Breast epithelium (tissue), 4 donors: ENCODE measurements around the gene RGPD8. TPM values are rescaled to one million over a fixed set of nuclear protein-coding genes. Genes with fewer than 3 reads are reported as not detected.
A peak's percentile ranks its signal among the peaks of the same experiment; 100 is the strongest.
"Not testable (repeated sequence)": the region's sequence is repeated elsewhere in the genome, so short reads cannot be mapped to it uniquely, and the experiment has no call there.

ENCODE experiments used
- DNase-seq, 2 donors: peaks; one replicate each; pipeline ENCODE4 v3.0.0-alpha.2; 2019; ENCODE audit warnings: low spot score in 2 of 2
- H3K27ac ChIP-seq, 2 donors: fragments of 200-600 bp; sonication (generic) in 1 of 2; one replicate each; pipeline ENCODE4 v1.5.1; 2016 to 2019; ENCODE audit warnings: mild to moderate bottlenecking in 1 of 2
- H3K27me3 ChIP-seq, 2 donors: fragments of 200-600 bp; sonication (generic) in 1 of 2; one replicate each; pipeline versions ENCODE4 v1.5.1 to v1.6.0; 2017 to 2019; ENCODE audit warnings: control low read depth in 1 of 2, mild to moderate bottlenecking in 1 of 2
- H3K36me3 ChIP-seq: fragments of 200-600 bp; one replicate; pipeline ENCODE4 v1.5.1; 2019
- H3K4me1 ChIP-seq, 2 donors: fragments of 200-600 bp; sonication (generic); one replicate each; pipeline ENCODE4 v1.5.1; 2016 to 2019; ENCODE audit warnings: control low read depth in 1 of 2
- H3K4me3 ChIP-seq, 3 donors: fragments of 200-600 bp; sonication (generic); 1 replicate in 2 of 3; 2 replicates in 1 of 3; pipeline ENCODE4 v1.5.1; 2016 to 2019; ENCODE audit warnings: mild to moderate bottlenecking in 3 of 3, moderate library complexity in 2 of 3
- H3K9me3 ChIP-seq, 2 donors: fragments of 200-600 bp; sonication (generic) in 1 of 2; one replicate each; pipeline ENCODE4 v1.5.1; 2016 to 2019; ENCODE audit warnings: control low read depth in 1 of 2
- CTCF ChIP-seq, 3 donors: fragments of 450-650 bp; IDR thresholded peaks; one replicate each; pipeline ENCODE4 v1.5.1; 2016 to 2017; ENCODE audit warnings: antibody characterized with exemption in 3 of 3, mild to moderate bottlenecking in 3 of 3, moderate library complexity in 3 of 3
- POLR2AphosphoS5 ChIP-seq, 3 donors: sonication (generic); formaldehyde crosslinking; IDR thresholded peaks; one replicate each; pipeline ENCODE4 v1.6.1; 2017; ENCODE audit warnings: antibody characterized with exemption in 3 of 3
- intact Hi-C: fragments of 100-400 bp; cut with DNase I; formaldehyde crosslinking; loops from one replicate; pipeline ENCODE4 v1.15.1; 2023; ENCODE audit warnings: low total_unique reads
- total RNA-seq, 3 donors: library from RNA; depleted of rRNA; stranded (reverse); fragments of >200 nt; gene quantifications; one replicate each; pipeline ENCODE4 v1.1.0, GENCODE V29; 2016

Gene RGPD8
- total RNA-seq, 3 donors from 2014 or later = 30.4 to 48.9 (median 40.0) TPM

- intact Hi-C loops = no loop called here
- no peak for DNase-seq
- no peaks in the 10 kb centered on the region for H3K27me3 ChIP-seq
- no peak overlapping the region for H3K4me3 ChIP-seq
- TF ChIP-seq CTCF (IDR thresholded peaks at IDR 0.05) (no peak), POLR2AphosphoS5 (IDR thresholded peaks at IDR 0.05) (no peak)
- H3K4me1 ChIP-seq = no peaks in the 10 kb centered on the region
- no peak overlapping the region for H3K27ac ChIP-seq
- H3K9me3 ChIP-seq = no peaks in the 10 kb centered on the region
- no peaks in the 10 kb centered on the region for H3K36me3 ChIP-seq
These were observed 686 bp upstream of the RGPD8 start for GRCh38 chr2:112433932-112434730.

- H3K4me3 ChIP-seq = peak overlapping the region; percentile 50 to 79 (median 61)
- H3K36me3 ChIP-seq, intact Hi-C loops, H3K4me1 ChIP-seq, H3K9me3 ChIP-seq, H3K27me3 ChIP-seq, DNase-seq: not testable (repeated sequence)
- H3K27ac ChIP-seq = peak overlapping the region; percentile 83 to 97
These were observed 538 bp downstream of the RGPD8 start for GRCh38 chr2:112432735-112433479.

- H3K4me3 ChIP-seq = peak overlapping the region; percentile 50 to 79 (median 61)
- intact Hi-C loops, DNase-seq, H3K4me1 ChIP-seq, H3K27me3 ChIP-seq, H3K9me3 ChIP-seq, H3K36me3 ChIP-seq: not testable (repeated sequence)
- H3K27ac ChIP-seq = peak overlapping the region; percentile 83 to 97
These were observed 1.1 kb downstream of the RGPD8 start for GRCh38 chr2:112432390-112432734.

- H3K27ac ChIP-seq = peak overlapping the region in 1 of 2 donors; percentile 97
- intact Hi-C loops, H3K36me3 ChIP-seq, DNase-seq, H3K9me3 ChIP-seq, H3K4me1 ChIP-seq, H3K27me3 ChIP-seq: not testable (repeated sequence)
- peak overlapping the region; percentile 50 to 79 (median 61) for H3K4me3 ChIP-seq
These were observed 1.7 kb downstream of the RGPD8 start for GRCh38 chr2:112431587-112432295.

GRCh38 chr2:112424553-112424952 lies 8.9 kb downstream of the RGPD8 start:
- H3K27me3 ChIP-seq, DNase-seq, intact Hi-C loops, H3K36me3 ChIP-seq, H3K4me1 ChIP-seq, H3K4me3 ChIP-seq, H3K27ac ChIP-seq, H3K9me3 ChIP-seq: not testable (repeated sequence)

- H3K36me3 ChIP-seq, H3K4me3 ChIP-seq, DNase-seq, H3K27me3 ChIP-seq, H3K4me1 ChIP-seq, H3K9me3 ChIP-seq, H3K27ac ChIP-seq, intact Hi-C loops: not testable (repeated sequence)
These were observed 16.6 kb downstream of the RGPD8 start for GRCh38 chr2:112416860-112417259.

- H3K4me3 ChIP-seq, DNase-seq, H3K27ac ChIP-seq, H3K4me1 ChIP-seq, H3K9me3 ChIP-seq, intact Hi-C loops, H3K36me3 ChIP-seq, H3K27me3 ChIP-seq: not testable (repeated sequence)
These were observed 73.4 kb downstream of the RGPD8 start for GRCh38 chr2:112360055-112360454.

GRCh38 chr2:112354335-112354734 lies 79.1 kb downstream of the RGPD8 start:
- intact Hi-C loops, DNase-seq, H3K27me3 ChIP-seq, H3K4me3 ChIP-seq, H3K36me3 ChIP-seq, H3K4me1 ChIP-seq, H3K9me3 ChIP-seq, H3K27ac ChIP-seq: not testable (repeated sequence)

- H3K9me3 ChIP-seq, H3K27ac ChIP-seq, H3K27me3 ChIP-seq, H3K36me3 ChIP-seq, intact Hi-C loops, H3K4me3 ChIP-seq, DNase-seq, H3K4me1 ChIP-seq: not testable (repeated sequence)
These were observed 80.4 kb downstream of the RGPD8 start for GRCh38 chr2:112352809-112353603.

- intact Hi-C loops, H3K27me3 ChIP-seq, H3K9me3 ChIP-seq, H3K27ac ChIP-seq, H3K36me3 ChIP-seq, DNase-seq, H3K4me3 ChIP-seq, H3K4me1 ChIP-seq: not testable (repeated sequence)
These were observed 81.2 kb downstream of the RGPD8 start for GRCh38 chr2:112352292-112352691.
